Thyroid gland (tissue), 4 donors: ENCODE measurements around the gene AMMECR1. TPM values are rescaled to one million over a fixed set of nuclear protein-coding genes. Genes with fewer than 3 reads are reported as not detected.

ENCODE experiments used
- DNase-seq, 2 donors: peaks; one replicate each; pipeline ENCODE4 v3.0.0-alpha.2; 2019
- H3K27ac ChIP-seq, 3 donors: fragments of 200-600 bp; sonication (generic); 1 replicate in 2 of 3; 2 replicates in 1 of 3; pipeline ENCODE4 v1.5.1; 2016 to 2019; ENCODE audit warnings: mild to moderate bottlenecking in 1 of 3, moderate library complexity in 1 of 3
- H3K27me3 ChIP-seq: fragments of 200-600 bp; sonication (generic); one replicate; pipeline ENCODE4 v1.5.1; 2019
- H3K36me3 ChIP-seq, 2 donors: fragments of 200-600 bp; sonication (generic); one replicate each; pipeline ENCODE4 v1.5.1; 2016 to 2019
- H3K4me1 ChIP-seq, 2 donors: fragments of 200-600 bp; sonication (generic); one replicate each; pipeline ENCODE4 v1.5.1; 2017 to 2019
- H3K4me3 ChIP-seq, 3 donors: fragments of 200-600 bp; sonication (generic); replicated peaks in 1 of 3; 1 replicate in 2 of 3; 2 replicates in 1 of 3; pipeline ENCODE4 v1.5.1; 2016; ENCODE audit warnings: mild to moderate bottlenecking in 1 of 3
- H3K9me3 ChIP-seq: fragments of 200-600 bp; sonication (generic); one replicate; pipeline ENCODE4 v1.5.1; 2017
- POLR2A ChIP-seq, 2 donors: fragments of 450-650 bp; IDR thresholded peaks; one replicate each; pipeline ENCODE4 v1.6.1; 2017; ENCODE audit warnings: antibody characterized with exemption in 2 of 2, mild to moderate bottlenecking in 2 of 2, moderate library complexity in 1 of 2
- WGBS, 2 donors: methylation state at CpG; one replicate each; pipeline ENCODE4 v1.1.5; 2017; 5-methylcytosine and 5-hydroxymethylcytosine counted together
- intact Hi-C: fragments of 100-400 bp; cut with DNase I; formaldehyde crosslinking; loops from one replicate; pipeline ENCODE4 v1.15.1; 2023
- total RNA-seq, 4 donors: library from RNA; depleted of rRNA; stranded (reverse); fragments of >200 nt; gene quantifications; one replicate each; pipeline ENCODE4 v1.2.3, GENCODE V29; 2016
- TF ChIP-seq, protein P1 (sequence below), 6 experiments: fragments of 200-600 bp in 3 of 6; fragments of 450-650 bp in 3 of 6; sonication (generic) in 3 of 6; IDR thresholded peaks; one replicate each; pipeline ENCODE4 v1.5.1; 2016 to 2019; ENCODE audit warnings: antibody characterized with exemption in 6 of 6, mild to moderate bottlenecking in 2 of 6, inconsistent platforms in 1 of 6, moderate library complexity in 1 of 6

Gene AMMECR1
- total RNA-seq, 4 donors from 2014 or later = 6.2 to 38.0 (median 11.0) TPM

GRCh38 chrX:110277609-110278008, 40.3 kb downstream of the AMMECR1 start:
- no peak for TF ChIP-seq POLR2A (IDR thresholded peaks at IDR 0.05)
- TF ChIP-seq, protein P1, sequence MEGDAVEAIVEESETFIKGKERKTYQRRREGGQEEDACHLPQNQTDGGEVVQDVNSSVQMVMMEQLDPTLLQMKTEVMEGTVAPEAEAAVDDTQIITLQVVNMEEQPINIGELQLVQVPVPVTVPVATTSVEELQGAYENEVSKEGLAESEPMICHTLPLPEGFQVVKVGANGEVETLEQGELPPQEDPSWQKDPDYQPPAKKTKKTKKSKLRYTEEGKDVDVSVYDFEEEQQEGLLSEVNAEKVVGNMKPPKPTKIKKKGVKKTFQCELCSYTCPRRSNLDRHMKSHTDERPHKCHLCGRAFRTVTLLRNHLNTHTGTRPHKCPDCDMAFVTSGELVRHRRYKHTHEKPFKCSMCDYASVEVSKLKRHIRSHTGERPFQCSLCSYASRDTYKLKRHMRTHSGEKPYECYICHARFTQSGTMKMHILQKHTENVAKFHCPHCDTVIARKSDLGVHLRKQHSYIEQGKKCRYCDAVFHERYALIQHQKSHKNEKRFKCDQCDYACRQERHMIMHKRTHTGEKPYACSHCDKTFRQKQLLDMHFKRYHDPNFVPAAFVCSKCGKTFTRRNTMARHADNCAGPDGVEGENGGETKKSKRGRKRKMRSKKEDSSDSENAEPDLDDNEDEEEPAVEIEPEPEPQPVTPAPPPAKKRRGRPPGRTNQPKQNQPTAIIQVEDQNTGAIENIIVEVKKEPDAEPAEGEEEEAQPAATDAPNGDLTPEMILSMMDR (IDR thresholded peaks at IDR 0.05) = no peak
- no peak for DNase-seq
- H3K27me3 ChIP-seq = no peaks in the 10 kb centered on the region
- intact Hi-C loops = no loop called here
- H3K27ac ChIP-seq = no peak overlapping the region
- no peaks in the 10 kb centered on the region for H3K9me3 ChIP-seq
- no peaks in the 10 kb centered on the region for H3K36me3 ChIP-seq
- WGBS, 2 donors = 93 to 94% methylated on average over 1 of the region's 1 CpG
- H3K4me1 ChIP-seq = peaks cover 0 to 4% of the 10 kb centered on the region in 2 donors
- no peak overlapping the region for H3K4me3 ChIP-seq

DNA sequence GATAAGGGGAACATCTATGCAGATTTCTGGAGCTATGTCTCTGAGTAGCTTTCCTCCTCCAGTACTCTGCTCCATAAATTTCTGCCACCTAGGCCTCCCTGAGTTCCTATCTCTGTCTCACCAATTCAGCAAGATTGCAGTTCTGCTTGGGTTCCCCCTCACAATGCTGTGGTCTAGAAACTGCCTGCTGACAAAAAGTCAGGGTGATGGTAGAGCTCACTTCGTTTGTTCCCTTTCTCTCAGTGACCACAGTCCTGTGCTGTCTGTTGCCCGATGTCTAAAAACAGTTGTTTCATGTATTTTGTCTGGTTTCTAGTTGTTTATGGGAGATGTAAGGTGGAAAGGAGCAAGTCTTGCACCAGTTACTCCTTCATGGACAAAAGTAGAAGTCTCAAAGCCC, 41.1 kb downstream of the AMMECR1 start:
- TF ChIP-seq, protein P1 (IDR thresholded peaks at IDR 0.05) = no peak
- TF ChIP-seq POLR2A (IDR thresholded peaks at IDR 0.05) = no peak
- Histone ChIP-seq H3K4me1 (peaks cover 0 to 4% of the 10 kb centered on the region in 2 donors), H3K27ac (no peak overlapping the region), H3K4me3 (no peak overlapping the region), H3K9me3 (no peaks in the 10 kb centered on the region), H3K27me3 (no peaks in the 10 kb centered on the region), H3K36me3 (no peaks in the 10 kb centered on the region)
- 75 to 85% methylated on average over 2 of the region's 2 CpGs for WGBS, 2 donors
- no peak for DNase-seq
- intact Hi-C loops = no loop called here

DNA sequence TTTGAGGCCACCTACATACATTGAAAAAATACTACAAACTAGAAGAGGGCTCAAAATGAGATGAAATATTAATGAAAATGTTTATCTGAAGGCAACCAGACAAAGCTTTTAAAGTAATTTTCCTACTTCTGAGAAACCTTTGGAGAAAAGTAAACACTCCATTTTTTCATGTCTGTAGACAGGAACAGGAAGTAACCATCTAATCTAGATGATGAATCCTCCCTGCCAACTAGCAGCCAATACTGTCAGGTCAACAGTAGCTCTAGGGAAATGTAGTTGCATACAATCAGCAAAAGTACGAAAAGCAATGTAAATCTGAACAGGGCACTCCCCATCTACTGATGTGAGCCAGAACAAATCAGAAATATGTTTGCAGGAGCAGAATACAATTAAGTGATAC, 49.0 kb downstream of the AMMECR1 start:
- no peaks in the 10 kb centered on the region for H3K27me3 ChIP-seq
- no peak overlapping the region for H3K27ac ChIP-seq
- intact Hi-C loops = no loop called here
- H3K4me3 ChIP-seq = no peak overlapping the region
- TF ChIP-seq, protein P1 (IDR thresholded peaks at IDR 0.05) = no peak
- TF ChIP-seq POLR2A (IDR thresholded peaks at IDR 0.05) = no peak
- no peak for DNase-seq
- WGBS, 2 donors = 76 to 80% methylated on average over 1 of the region's 1 CpG
- no peaks in the 10 kb centered on the region for H3K36me3 ChIP-seq
- H3K4me1 ChIP-seq = no peaks in the 10 kb centered on the region
- H3K9me3 ChIP-seq = no peaks in the 10 kb centered on the region

- DNase-seq = no peak
- no peak overlapping the region for H3K4me3 ChIP-seq
- H3K27me3 ChIP-seq = no peaks in the 10 kb centered on the region
- WGBS, 2 donors = 82 to 88% methylated on average over 6 of the region's 6 CpGs
- intact Hi-C loops = no loop called here
- no peak for TF ChIP-seq POLR2A (IDR thresholded peaks at IDR 0.05)
- TF ChIP-seq, protein P1 (IDR thresholded peaks at IDR 0.05) = no peak
- no peaks in the 10 kb centered on the region for H3K9me3 ChIP-seq
- no peaks in the 10 kb centered on the region for H3K36me3 ChIP-seq
- H3K27ac ChIP-seq = no peak overlapping the region
- H3K4me1 ChIP-seq = no peaks in the 10 kb centered on the region
These were observed 49.5 kb downstream of the AMMECR1 start for GRCh38 chrX:110268395-110268794.

- Histone ChIP-seq H3K27ac (no peak overlapping the region), H3K36me3 (no peaks in the 10 kb centered on the region), H3K27me3 (no peaks in the 10 kb centered on the region), H3K4me3 (no peak overlapping the region), H3K9me3 (no peaks in the 10 kb centered on the region), H3K4me1 (no peaks in the 10 kb centered on the region)
- no peak for DNase-seq
- TF ChIP-seq, protein P1 (IDR thresholded peaks at IDR 0.05) = no peak
- no peak for TF ChIP-seq POLR2A (IDR thresholded peaks at IDR 0.05)
- 85 to 90% methylated on average over 2 of the region's 2 CpGs for WGBS, 2 donors
- intact Hi-C loops = no loop called here
These were observed 50.0 kb downstream of the AMMECR1 start for GRCh38 chrX:110267874-110268273.
